CD4-positive, alpha-beta T cell treated with Interleukin-1 beta for 1 hour (primary cell): ENCODE data around the gene RNF138.
"Not testable (repeated sequence)": the region's sequence is repeated elsewhere in the genome, so short reads cannot be mapped to it uniquely, and the experiment has no call there.

ENCODE experiments used
- DNase-seq, 2 donors: peaks; one replicate each; pipeline ENCODE4 v3.0.0-alpha.2; 2020 to 2022

RNF138 gene

GRCh38 chr18:32091724-32092421 lies at the start of gene RNF138:
Gene RNF138, plus strand, starts transcription at chr18:32091874. Its CDS starts 903 bp downstream, at chr18:32092777.
- DNase-seq, result peak; percentile 89 to 92

GRCh38 chr18:32042337-32042736 lies 49.3 kb upstream of the RNF138 start:
- no peak for DNase-seq

GRCh38 chr18:32048507-32049091 lies 43.1 kb upstream of the RNF138 start:
- DNase-seq, result peak in 1 of 2 donors; percentile 26

- peak; percentile 51 to 63 for DNase-seq
Observed at GRCh38 chr18:32049393-32050171, 42.1 kb upstream of the RNF138 start.

- DNase-seq, result no peak
Observed at GRCh38 chr18:32056613-32057358, 34.9 kb upstream of the RNF138 start.

GRCh38 chr18:32057624-32058165 lies 34.0 kb upstream of the RNF138 start:
- DNase-seq, result no peak

- DNase-seq, result no peak
Observed at GRCh38 chr18:32060026-32060425, 31.6 kb upstream of the RNF138 start.

- DNase-seq, result no peak
Observed at GRCh38 chr18:32067375-32068167, 24.1 kb upstream of the RNF138 start.

GRCh38 chr18:32072321-32072720 lies 19.4 kb upstream of the RNF138 start:
- peak in 1 of 2 donors; percentile 53 for DNase-seq

GRCh38 chr18:32074206-32074605 lies 17.5 kb upstream of the RNF138 start:
- no peak for DNase-seq

GRCh38 chr18:32078845-32079244 lies 12.8 kb upstream of the RNF138 start:
- no peak for DNase-seq

- no peak for DNase-seq
Observed at GRCh38 chr18:32081881-32082280, 9.8 kb upstream of the RNF138 start.

- DNase-seq, result no peak
Observed at GRCh38 chr18:32083781-32084180, 7.9 kb upstream of the RNF138 start.

- peak in 1 of 2 donors; percentile 29 for DNase-seq
Observed at GRCh38 chr18:32086881-32087280, 4.8 kb upstream of the RNF138 start.

GRCh38 chr18:32090831-32091230 lies 843 bp upstream of the RNF138 start:
- not testable (repeated sequence) for DNase-seq

- no peak for DNase-seq
Observed at GRCh38 chr18:32091325-32091723, 350 bp upstream of the RNF138 start.

- peak; percentile 99 for DNase-seq
Observed at GRCh38 chr18:32092422-32093101, 888 bp downstream of the RNF138 start.

- peak; percentile 57 to 68 for DNase-seq
Observed at GRCh38 chr18:32093102-32093511, 1.4 kb downstream of the RNF138 start.

GRCh38 chr18:32093523-32093922 lies 1.8 kb downstream of the RNF138 start:
- no peak for DNase-seq

- no peak for DNase-seq
Observed at GRCh38 chr18:32095192-32095899, 3.7 kb downstream of the RNF138 start.

- no peak for DNase-seq
Observed at GRCh38 chr18:32095900-32096229, 4.2 kb downstream of the RNF138 start.
